Peyer's patch (tissue), 4 donors: ENCODE measurements around the gene PIP5K1A.

Experiments used
- CTCF ChIP-seq, 6 experiments: fragments of 450-650 bp in 4 of 6; fragments of 200-600 bp in 2 of 6; sonication (generic) in 1 of 6; IDR thresholded peaks; one replicate each; pipeline ENCODE4 v1.5.1; 2017 to 2019; ENCODE audit warnings: antibody characterized with exemption in 6 of 6, mild to moderate bottlenecking in 3 of 6, moderate library complexity in 1 of 6
- POLR2A ChIP-seq, 2 donors: fragments of 450-650 bp; IDR thresholded peaks; one replicate each; pipeline ENCODE4 v1.5.1; 2017; ENCODE audit warnings: antibody characterized with exemption in 2 of 2, mild to moderate bottlenecking in 2 of 2, moderate library complexity in 2 of 2

- TF ChIP-seq POLR2A (IDR thresholded peaks at IDR 0.05) (no peak), CTCF (IDR thresholded peaks at IDR 0.05) (no peak)
Observed at GRCh38 chr1:151199873-151200581, 1.7 kb downstream of the PIP5K1A start.
